ENCODE measurements around the gene ADGRG4.

Gene ADGRG4

DNA sequence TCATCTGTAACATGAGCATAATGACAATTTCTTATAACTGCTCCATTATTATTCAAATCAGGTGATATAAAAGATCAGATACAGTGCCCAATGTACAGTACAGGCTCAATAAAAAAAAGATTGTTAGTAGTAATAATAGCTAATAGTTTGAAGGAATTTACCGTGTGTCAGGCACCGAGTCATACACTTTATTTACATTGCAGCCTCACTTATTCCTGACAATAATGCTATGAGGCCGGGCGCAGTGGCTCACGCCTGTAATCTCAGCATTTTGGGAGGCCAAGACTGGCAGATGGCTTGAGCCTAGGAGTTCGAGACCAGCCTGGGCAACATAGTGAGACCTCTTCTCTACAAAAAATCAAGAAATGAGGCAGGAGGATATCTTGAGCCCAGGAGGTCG, 39.4 kb upstream of the ADGRG4 start:
- Histone ChIP-seq H3K4me3 (replicated peaks; ENCODE audit: insufficient read depth, low read length) (no peak overlapping the region), H3K27me3 (ENCODE audit: insufficient read depth, poor library complexity, severe bottlenecking) (no peaks in the 10 kb centered on the region), H3K27ac (replicated peaks) (no peak overlapping the region)
- no peak for DNase-seq (ENCODE audit: low read depth in 1 of 2, low spot score in 1 of 2)
- no peak for TF ChIP-seq POLR2AphosphoS5 (IDR thresholded peaks at IDR 0.05; ENCODE audit: low read depth)
- no peak for TF ChIP-seq REST (IDR thresholded peaks at IDR 0.05; ENCODE audit: insufficient replicate concordance, low read depth)
- no peak for TF ChIP-seq SPI1 (IDR thresholded peaks at IDR 0.05; ENCODE audit: borderline replicate concordance, low read depth)
- no peak for TF ChIP-seq GABPA (IDR thresholded peaks at IDR 0.05; ENCODE audit: low read depth)
- TF ChIP-seq, protein P1, sequence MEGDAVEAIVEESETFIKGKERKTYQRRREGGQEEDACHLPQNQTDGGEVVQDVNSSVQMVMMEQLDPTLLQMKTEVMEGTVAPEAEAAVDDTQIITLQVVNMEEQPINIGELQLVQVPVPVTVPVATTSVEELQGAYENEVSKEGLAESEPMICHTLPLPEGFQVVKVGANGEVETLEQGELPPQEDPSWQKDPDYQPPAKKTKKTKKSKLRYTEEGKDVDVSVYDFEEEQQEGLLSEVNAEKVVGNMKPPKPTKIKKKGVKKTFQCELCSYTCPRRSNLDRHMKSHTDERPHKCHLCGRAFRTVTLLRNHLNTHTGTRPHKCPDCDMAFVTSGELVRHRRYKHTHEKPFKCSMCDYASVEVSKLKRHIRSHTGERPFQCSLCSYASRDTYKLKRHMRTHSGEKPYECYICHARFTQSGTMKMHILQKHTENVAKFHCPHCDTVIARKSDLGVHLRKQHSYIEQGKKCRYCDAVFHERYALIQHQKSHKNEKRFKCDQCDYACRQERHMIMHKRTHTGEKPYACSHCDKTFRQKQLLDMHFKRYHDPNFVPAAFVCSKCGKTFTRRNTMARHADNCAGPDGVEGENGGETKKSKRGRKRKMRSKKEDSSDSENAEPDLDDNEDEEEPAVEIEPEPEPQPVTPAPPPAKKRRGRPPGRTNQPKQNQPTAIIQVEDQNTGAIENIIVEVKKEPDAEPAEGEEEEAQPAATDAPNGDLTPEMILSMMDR (IDR thresholded peaks at IDR 0.05; ENCODE audit: insufficient read depth, low read length) = no peak

DNA sequence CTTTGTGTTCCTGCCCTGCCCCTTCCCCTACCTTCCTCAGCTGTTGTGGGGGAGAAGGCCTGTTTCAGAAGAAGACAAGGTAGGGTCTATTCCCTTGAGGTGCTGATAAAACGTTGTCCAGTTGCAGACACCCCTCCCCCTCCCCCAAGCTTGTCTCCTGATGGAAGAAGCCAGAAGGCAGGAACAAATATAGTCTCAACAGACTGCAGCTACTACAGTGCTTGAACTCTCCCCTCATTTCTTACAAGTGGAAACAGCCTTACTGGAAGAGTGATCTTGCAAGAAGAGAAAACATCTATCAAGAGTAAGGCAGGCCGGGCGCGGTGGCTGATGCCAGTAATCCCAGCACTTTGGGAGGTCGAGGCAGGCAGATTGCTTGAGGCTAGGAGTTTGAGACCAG, 38.5 kb upstream of the ADGRG4 start:
- H3K27ac ChIP-seq (replicated peaks) = no peak overlapping the region
- TF ChIP-seq REST (IDR thresholded peaks at IDR 0.05; ENCODE audit: insufficient replicate concordance, low read depth) (no peak), GABPA (IDR thresholded peaks at IDR 0.05; ENCODE audit: low read depth) (no peak), POLR2AphosphoS5 (IDR thresholded peaks at IDR 0.05; ENCODE audit: low read depth) (no peak), SPI1 (IDR thresholded peaks at IDR 0.05; ENCODE audit: borderline replicate concordance, low read depth) (no peak)
- TF ChIP-seq, protein P1 (IDR thresholded peaks at IDR 0.05; ENCODE audit: insufficient read depth, low read length) = no peak
- no peak overlapping the region for H3K4me3 ChIP-seq (replicated peaks; ENCODE audit: insufficient read depth, low read length)
- no peaks in the 10 kb centered on the region for H3K27me3 ChIP-seq (ENCODE audit: insufficient read depth, poor library complexity, severe bottlenecking)
- no peak for DNase-seq (ENCODE audit: low read depth in 1 of 2, low spot score in 1 of 2)

DNA sequence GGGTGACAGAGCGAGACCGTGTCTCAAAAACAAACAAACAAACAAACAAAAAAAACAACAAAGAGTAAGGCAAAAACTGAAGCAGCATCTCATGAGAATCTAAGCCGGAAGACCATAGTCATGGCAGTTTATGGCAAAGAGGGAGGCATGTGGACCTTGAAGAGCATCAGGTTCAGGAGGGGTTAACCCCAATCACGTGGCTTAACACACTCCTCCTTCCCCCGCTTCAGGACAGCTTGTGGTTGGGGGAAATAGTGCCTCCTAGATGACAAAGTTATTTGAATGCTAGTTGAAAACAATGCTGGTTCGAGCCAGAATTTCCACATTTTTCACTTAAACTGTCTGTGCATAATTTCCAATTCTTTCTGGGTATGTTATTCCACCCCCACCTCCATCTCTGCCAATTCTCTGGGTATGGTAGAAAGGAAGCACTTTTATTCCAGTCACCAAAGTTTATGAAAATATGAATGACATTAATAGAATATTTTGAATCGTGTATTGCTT, 37.9 kb upstream of the ADGRG4 start:
- H3K27ac ChIP-seq (replicated peaks) = no peak overlapping the region
- no peak for DNase-seq (ENCODE audit: low read depth in 1 of 2, low spot score in 1 of 2)
- no peaks in the 10 kb centered on the region for H3K27me3 ChIP-seq (ENCODE audit: insufficient read depth, poor library complexity, severe bottlenecking)
- H3K4me3 ChIP-seq (replicated peaks; ENCODE audit: insufficient read depth, low read length) = no peak overlapping the region
- no peak for TF ChIP-seq SPI1 (IDR thresholded peaks at IDR 0.05; ENCODE audit: borderline replicate concordance, low read depth)
- TF ChIP-seq POLR2AphosphoS5 (IDR thresholded peaks at IDR 0.05; ENCODE audit: low read depth) = no peak
- no peak for TF ChIP-seq GABPA (IDR thresholded peaks at IDR 0.05; ENCODE audit: low read depth)
- TF ChIP-seq, protein P1 (IDR thresholded peaks at IDR 0.05; ENCODE audit: insufficient read depth, low read length) = no peak
- TF ChIP-seq REST (IDR thresholded peaks at IDR 0.05; ENCODE audit: insufficient replicate concordance, low read depth) = no peak

Data from HL-60 (cell line).